Suprapubic skin (tissue), 4 donors: ENCODE results near the gene MEF2C. TPM values are rescaled to one million over a fixed set of nuclear protein-coding genes. Genes with fewer than 3 reads are reported as not detected.
"Not testable (repeated sequence)": the region's sequence is repeated elsewhere in the genome, so short reads cannot be mapped to it uniquely, and the experiment has no call there.

ENCODE experiments used
- DNase-seq, 2 donors: peaks; one replicate each; pipeline ENCODE4 v3.0.0-alpha.2; 2019; ENCODE audit warnings: low spot score in 2 of 2
- H3K27ac ChIP-seq: fragments of 200-600 bp; sonication (generic); one replicate; pipeline ENCODE4 v1.5.1; 2019
- H3K27me3 ChIP-seq: fragments of 200-600 bp; sonication (generic); one replicate; pipeline ENCODE4 v1.5.1; 2019
- H3K36me3 ChIP-seq: fragments of 200-600 bp; sonication (generic); one replicate; pipeline ENCODE4 v1.5.1; 2019
- H3K4me1 ChIP-seq: fragments of 200-600 bp; sonication (generic); one replicate; pipeline ENCODE4 v1.5.1; 2019
- H3K4me3 ChIP-seq: fragments of 200-600 bp; sonication (generic); one replicate; pipeline ENCODE4 v1.5.1; 2019; ENCODE audit warnings: mild to moderate bottlenecking
- H3K9me3 ChIP-seq: fragments of 200-600 bp; sonication (generic); one replicate; pipeline ENCODE4 v1.5.1; 2019
- CTCF ChIP-seq, 2 donors: fragments of 200-600 bp in 1 of 2; fragments of 450-650 bp in 1 of 2; sonication (generic) in 1 of 2; IDR thresholded peaks; one replicate each; pipeline ENCODE4 v1.5.1; 2016 to 2019; ENCODE audit warnings: antibody characterized with exemption in 2 of 2, mild to moderate bottlenecking in 1 of 2, moderate library complexity in 1 of 2
- EP300 ChIP-seq: sonication (generic); formaldehyde crosslinking; IDR thresholded peaks from one replicate; pipeline ENCODE4 v1.6.1; 2017; ENCODE audit warnings: antibody characterized with exemption
- POLR2A ChIP-seq, 2 donors: fragments of 450-650 bp; IDR thresholded peaks; one replicate each; pipeline ENCODE4 v1.6.1; 2017; ENCODE audit warnings: antibody characterized with exemption in 2 of 2, mild to moderate bottlenecking in 2 of 2, moderate library complexity in 2 of 2
- POLR2AphosphoS5 ChIP-seq, 3 donors: sonication (generic); formaldehyde crosslinking; IDR thresholded peaks; one replicate each; pipeline ENCODE4 v1.6.1; 2017; ENCODE audit warnings: antibody characterized with exemption in 3 of 3
- WGBS: methylation state at CpG from one replicate; pipeline ENCODE4 v1.1.5; 2018; 5-methylcytosine and 5-hydroxymethylcytosine counted together
- total RNA-seq, 4 donors: library from RNA; depleted of rRNA; stranded (reverse); fragments of >200 nt; gene quantifications; one replicate each; pipeline ENCODE4 v1.1.0, GENCODE V29; 2016

MEF2C gene
- total RNA-seq, 4 donors from 2014 or later = 5.9 to 15.9 (median 10.1) TPM

- TF ChIP-seq POLR2A (IDR thresholded peaks at IDR 0.05) = no peak
- no peak for TF ChIP-seq POLR2AphosphoS5 (IDR thresholded peaks at IDR 0.05)
- TF ChIP-seq EP300 = no peak
- TF ChIP-seq CTCF (IDR thresholded peaks at IDR 0.05) = no peak
- DNase-seq = no peak
- H3K27ac ChIP-seq = no peak overlapping the region
- no peaks in the 10 kb centered on the region for H3K36me3 ChIP-seq
- no peaks in the 10 kb centered on the region for H3K27me3 ChIP-seq
- no peak overlapping the region for H3K4me3 ChIP-seq
- no peaks in the 10 kb centered on the region for H3K9me3 ChIP-seq
- 87% methylated on average over 2 of the region's 2 CpGs for WGBS
- H3K4me1 ChIP-seq = no peaks in the 10 kb centered on the region
Measured at GRCh38 chr5:88925692-88926490, 42.9 kb upstream of the MEF2C start.

- DNase-seq = no peak
- Histone ChIP-seq H3K36me3 (no peaks in the 10 kb centered on the region), H3K27ac (no peak overlapping the region), H3K4me1 (no peaks in the 10 kb centered on the region), H3K27me3 (no peaks in the 10 kb centered on the region), H3K4me3 (no peak overlapping the region), H3K9me3 (no peaks in the 10 kb centered on the region)
- 90% methylated on average over 3 of the region's 3 CpGs for WGBS
- no peak for TF ChIP-seq CTCF (IDR thresholded peaks at IDR 0.05)
- TF ChIP-seq POLR2A (IDR thresholded peaks at IDR 0.05) = no peak
- no peak for TF ChIP-seq POLR2AphosphoS5 (IDR thresholded peaks at IDR 0.05)
- no peak for TF ChIP-seq EP300
Measured at GRCh38 chr5:88924330-88924657, 41.3 kb upstream of the MEF2C start.

GRCh38 chr5:88923623-88924329 lies 40.8 kb upstream of the MEF2C start:
- DNase-seq = no peak
- Histone ChIP-seq H3K4me1 (no peaks in the 10 kb centered on the region), H3K27ac (no peak overlapping the region), H3K36me3 (no peaks in the 10 kb centered on the region), H3K27me3 (no peaks in the 10 kb centered on the region), H3K9me3 (no peaks in the 10 kb centered on the region), H3K4me3 (no peak overlapping the region)
- TF ChIP-seq EP300 = no peak
- TF ChIP-seq POLR2AphosphoS5 (IDR thresholded peaks at IDR 0.05) = no peak
- TF ChIP-seq CTCF (IDR thresholded peaks at IDR 0.05) = no peak
- no peak for TF ChIP-seq POLR2A (IDR thresholded peaks at IDR 0.05)
- 59% methylated on average over 15 of the region's 15 CpGs for WGBS

GRCh38 chr5:88912743-88913142 lies 29.8 kb upstream of the MEF2C start:
- 86% methylated on average over 2 of the region's 2 CpGs for WGBS
- not testable (repeated sequence) for H3K27me3 ChIP-seq, DNase-seq, H3K9me3 ChIP-seq, H3K4me3 ChIP-seq, H3K4me1 ChIP-seq, H3K36me3 ChIP-seq, H3K27ac ChIP-seq

- H3K4me3 ChIP-seq, H3K4me1 ChIP-seq, H3K36me3 ChIP-seq, H3K9me3 ChIP-seq, DNase-seq, H3K27me3 ChIP-seq, H3K27ac ChIP-seq: not testable (repeated sequence)
- 86% methylated on average over 9 of the region's 9 CpGs for WGBS
Measured at GRCh38 chr5:88911059-88911572, 28.1 kb upstream of the MEF2C start.

- not testable (repeated sequence) for H3K4me1 ChIP-seq, H3K27ac ChIP-seq, H3K36me3 ChIP-seq, H3K27me3 ChIP-seq, H3K4me3 ChIP-seq, DNase-seq, H3K9me3 ChIP-seq
- 74% methylated on average over 2 of the region's 2 CpGs for WGBS
Measured at GRCh38 chr5:88904478-88904877, 21.5 kb upstream of the MEF2C start.

- DNase-seq, H3K27ac ChIP-seq, H3K27me3 ChIP-seq, H3K4me1 ChIP-seq, H3K9me3 ChIP-seq, H3K4me3 ChIP-seq, H3K36me3 ChIP-seq: not testable (repeated sequence)
- no CpG with 5 or more reads among the region's 8 CpGs for WGBS
Measured at GRCh38 chr5:88903966-88904365, 21.0 kb upstream of the MEF2C start.

- not testable (repeated sequence) for H3K4me3 ChIP-seq, H3K4me1 ChIP-seq, DNase-seq, H3K27ac ChIP-seq, H3K27me3 ChIP-seq, H3K36me3 ChIP-seq, H3K9me3 ChIP-seq
Measured at GRCh38 chr5:88901077-88901476, 18.1 kb upstream of the MEF2C start.
